ENCODE data around the gene TYSND1. TPM values are rescaled to one million over a fixed set of nuclear protein-coding genes. Genes with fewer than 3 reads are reported as not detected.

The TYSND1 gene
- total RNA-seq, 1 experiment from 2014 or later = 39.3 TPM

GRCh38 chr10:70119623-70120022 lies 26.9 kb downstream of the TYSND1 start:
- in situ Hi-C loops (cut with HindIII; ENCODE audit: low pct_unique_long_range_greater_than_20kb, low sequenced_read_pairs) = no loop called here
- H3K27ac ChIP-seq (ENCODE audit: low read length) = no peak overlapping the region
- ChIA-PET CTCF (no interaction called here), POLR2A (no interaction called here)
- DNase-seq (ENCODE audit: low read depth, low spot score) (no peak), ATAC-seq (no peak)
- H3K4me1 ChIP-seq (ENCODE audit: control insufficient read depth, insufficient read depth, low read length) = no peaks in the 10 kb centered on the region
- TF ChIP-seq TCF7L2 (IDR thresholded peaks at IDR 0.05; ENCODE audit: low read depth, low read length) = no peak
- TF ChIP-seq POLR2AphosphoS5 (IDR thresholded peaks at IDR 0.05; ENCODE audit: low read depth, low read length) = no peak
- TF ChIP-seq, protein P1, sequence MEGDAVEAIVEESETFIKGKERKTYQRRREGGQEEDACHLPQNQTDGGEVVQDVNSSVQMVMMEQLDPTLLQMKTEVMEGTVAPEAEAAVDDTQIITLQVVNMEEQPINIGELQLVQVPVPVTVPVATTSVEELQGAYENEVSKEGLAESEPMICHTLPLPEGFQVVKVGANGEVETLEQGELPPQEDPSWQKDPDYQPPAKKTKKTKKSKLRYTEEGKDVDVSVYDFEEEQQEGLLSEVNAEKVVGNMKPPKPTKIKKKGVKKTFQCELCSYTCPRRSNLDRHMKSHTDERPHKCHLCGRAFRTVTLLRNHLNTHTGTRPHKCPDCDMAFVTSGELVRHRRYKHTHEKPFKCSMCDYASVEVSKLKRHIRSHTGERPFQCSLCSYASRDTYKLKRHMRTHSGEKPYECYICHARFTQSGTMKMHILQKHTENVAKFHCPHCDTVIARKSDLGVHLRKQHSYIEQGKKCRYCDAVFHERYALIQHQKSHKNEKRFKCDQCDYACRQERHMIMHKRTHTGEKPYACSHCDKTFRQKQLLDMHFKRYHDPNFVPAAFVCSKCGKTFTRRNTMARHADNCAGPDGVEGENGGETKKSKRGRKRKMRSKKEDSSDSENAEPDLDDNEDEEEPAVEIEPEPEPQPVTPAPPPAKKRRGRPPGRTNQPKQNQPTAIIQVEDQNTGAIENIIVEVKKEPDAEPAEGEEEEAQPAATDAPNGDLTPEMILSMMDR (IDR thresholded peaks at IDR 0.05) = no peak
- TF ChIP-seq, protein P2, sequence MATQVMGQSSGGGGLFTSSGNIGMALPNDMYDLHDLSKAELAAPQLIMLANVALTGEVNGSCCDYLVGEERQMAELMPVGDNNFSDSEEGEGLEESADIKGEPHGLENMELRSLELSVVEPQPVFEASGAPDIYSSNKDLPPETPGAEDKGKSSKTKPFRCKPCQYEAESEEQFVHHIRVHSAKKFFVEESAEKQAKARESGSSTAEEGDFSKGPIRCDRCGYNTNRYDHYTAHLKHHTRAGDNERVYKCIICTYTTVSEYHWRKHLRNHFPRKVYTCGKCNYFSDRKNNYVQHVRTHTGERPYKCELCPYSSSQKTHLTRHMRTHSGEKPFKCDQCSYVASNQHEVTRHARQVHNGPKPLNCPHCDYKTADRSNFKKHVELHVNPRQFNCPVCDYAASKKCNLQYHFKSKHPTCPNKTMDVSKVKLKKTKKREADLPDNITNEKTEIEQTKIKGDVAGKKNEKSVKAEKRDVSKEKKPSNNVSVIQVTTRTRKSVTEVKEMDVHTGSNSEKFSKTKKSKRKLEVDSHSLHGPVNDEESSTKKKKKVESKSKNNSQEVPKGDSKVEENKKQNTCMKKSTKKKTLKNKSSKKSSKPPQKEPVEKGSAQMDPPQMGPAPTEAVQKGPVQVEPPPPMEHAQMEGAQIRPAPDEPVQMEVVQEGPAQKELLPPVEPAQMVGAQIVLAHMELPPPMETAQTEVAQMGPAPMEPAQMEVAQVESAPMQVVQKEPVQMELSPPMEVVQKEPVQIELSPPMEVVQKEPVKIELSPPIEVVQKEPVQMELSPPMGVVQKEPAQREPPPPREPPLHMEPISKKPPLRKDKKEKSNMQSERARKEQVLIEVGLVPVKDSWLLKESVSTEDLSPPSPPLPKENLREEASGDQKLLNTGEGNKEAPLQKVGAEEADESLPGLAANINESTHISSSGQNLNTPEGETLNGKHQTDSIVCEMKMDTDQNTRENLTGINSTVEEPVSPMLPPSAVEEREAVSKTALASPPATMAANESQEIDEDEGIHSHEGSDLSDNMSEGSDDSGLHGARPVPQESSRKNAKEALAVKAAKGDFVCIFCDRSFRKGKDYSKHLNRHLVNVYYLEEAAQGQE (IDR thresholded peaks at IDR 0.05; ENCODE audit: insufficient read depth in 1 of 2, low read depth in 2 of 2, low read length in 1 of 2) = no peak
- no peak for TF ChIP-seq SIN3A (IDR thresholded peaks at IDR 0.05; ENCODE audit: borderline replicate concordance, insufficient read depth, low read depth, low read length)
- BruUV-seq (replicated peaks) = no TSS peak
- intact Hi-C loops (cut with micrococcal nuclease; ENCODE audit: unreplicated experiment) = no loop called here
- H3K36me3 ChIP-seq (ENCODE audit: control insufficient read depth, insufficient read depth, low read length) = no peaks in the 10 kb centered on the region
- no peaks in the 10 kb centered on the region for H3K27me3 ChIP-seq (ENCODE audit: control insufficient read depth, insufficient read depth, low read length)
- H3K9me3 ChIP-seq (ENCODE audit: control insufficient read depth, insufficient read depth, low read depth, low read length) = no peaks in the 10 kb centered on the region
- H3K4me3 ChIP-seq (ENCODE audit: low read depth in 2 of 2, low read length in 2 of 2) = no peak overlapping the region

GRCh38 chr10:70119197-70119596 lies 27.3 kb downstream of the TYSND1 start:
- BruUV-seq (replicated peaks) = no TSS peak
- in situ Hi-C loops (cut with HindIII; ENCODE audit: low pct_unique_long_range_greater_than_20kb, low sequenced_read_pairs) (no loop called here), intact Hi-C loops (cut with micrococcal nuclease; ENCODE audit: unreplicated experiment) (no loop called here)
- POLR2A ChIA-PET = no interaction called here
- Histone ChIP-seq H3K27ac (ENCODE audit: low read length) (no peak overlapping the region), H3K9me3 (ENCODE audit: control insufficient read depth, insufficient read depth, low read depth, low read length) (no peaks in the 10 kb centered on the region), H3K27me3 (ENCODE audit: control insufficient read depth, insufficient read depth, low read length) (no peaks in the 10 kb centered on the region), H3K4me3 (ENCODE audit: low read depth in 2 of 2, low read length in 2 of 2) (no peak overlapping the region), H3K4me1 (ENCODE audit: control insufficient read depth, insufficient read depth, low read length) (no peaks in the 10 kb centered on the region), H3K36me3 (ENCODE audit: control insufficient read depth, insufficient read depth, low read length) (no peaks in the 10 kb centered on the region)
- CTCF ChIA-PET = no interaction called here
- TF ChIP-seq, protein P2 (IDR thresholded peaks at IDR 0.05; ENCODE audit: insufficient read depth in 1 of 2, low read depth in 2 of 2, low read length in 1 of 2) = no peak
- no peak for TF ChIP-seq SIN3A (IDR thresholded peaks at IDR 0.05; ENCODE audit: borderline replicate concordance, insufficient read depth, low read depth, low read length)
- TF ChIP-seq, protein P1 (IDR thresholded peaks at IDR 0.05) = no peak
- TF ChIP-seq POLR2AphosphoS5 (IDR thresholded peaks at IDR 0.05; ENCODE audit: low read depth, low read length) = no peak
- TF ChIP-seq TCF7L2 (IDR thresholded peaks at IDR 0.05; ENCODE audit: low read depth, low read length) = no peak
- DNase-seq (ENCODE audit: low read depth, low spot score) (no peak), ATAC-seq (no peak)

Measured in Panc1 (cell line).